Suprapubic skin (tissue), 4 donors: Measurements from ENCODE around the gene EPHA8. TPM values are rescaled to one million over a fixed set of nuclear protein-coding genes. Genes with fewer than 3 reads are reported as not detected.

Source experiments
- DNase-seq, 2 donors: peaks; one replicate each; pipeline ENCODE4 v3.0.0-alpha.2; 2019; ENCODE audit warnings: low spot score in 2 of 2
- H3K27ac ChIP-seq: fragments of 200-600 bp; sonication (generic); one replicate; pipeline ENCODE4 v1.5.1; 2019
- H3K27me3 ChIP-seq: fragments of 200-600 bp; sonication (generic); one replicate; pipeline ENCODE4 v1.5.1; 2019
- H3K36me3 ChIP-seq: fragments of 200-600 bp; sonication (generic); one replicate; pipeline ENCODE4 v1.5.1; 2019
- H3K4me1 ChIP-seq: fragments of 200-600 bp; sonication (generic); one replicate; pipeline ENCODE4 v1.5.1; 2019
- H3K4me3 ChIP-seq: fragments of 200-600 bp; sonication (generic); one replicate; pipeline ENCODE4 v1.5.1; 2019; ENCODE audit warnings: mild to moderate bottlenecking
- H3K9me3 ChIP-seq: fragments of 200-600 bp; sonication (generic); one replicate; pipeline ENCODE4 v1.5.1; 2019
- EP300 ChIP-seq: sonication (generic); formaldehyde crosslinking; IDR thresholded peaks from one replicate; pipeline ENCODE4 v1.6.1; 2017; ENCODE audit warnings: antibody characterized with exemption
- POLR2A ChIP-seq, 2 donors: fragments of 450-650 bp; IDR thresholded peaks; one replicate each; pipeline ENCODE4 v1.6.1; 2017; ENCODE audit warnings: antibody characterized with exemption in 2 of 2, mild to moderate bottlenecking in 2 of 2, moderate library complexity in 2 of 2
- POLR2AphosphoS5 ChIP-seq, 3 donors: sonication (generic); formaldehyde crosslinking; IDR thresholded peaks; one replicate each; pipeline ENCODE4 v1.6.1; 2017; ENCODE audit warnings: antibody characterized with exemption in 3 of 3
- WGBS: methylation state at CpG from one replicate; pipeline ENCODE4 v1.1.5; 2018; 5-methylcytosine and 5-hydroxymethylcytosine counted together
- total RNA-seq, 4 donors: library from RNA; depleted of rRNA; stranded (reverse); fragments of >200 nt; gene quantifications; one replicate each; pipeline ENCODE4 v1.1.0, GENCODE V29; 2016
- TF ChIP-seq, protein P1 (sequence below), 2 donors: fragments of 200-600 bp in 1 of 2; fragments of 450-650 bp in 1 of 2; sonication (generic) in 1 of 2; IDR thresholded peaks; one replicate each; pipeline ENCODE4 v1.5.1; 2016 to 2019; ENCODE audit warnings: antibody characterized with exemption in 2 of 2, mild to moderate bottlenecking in 1 of 2, moderate library complexity in 1 of 2

EPHA8 gene
- total RNA-seq, 4 donors from 2014 or later = 0.34 to 0.64 TPM; not detected in 2

DNA sequence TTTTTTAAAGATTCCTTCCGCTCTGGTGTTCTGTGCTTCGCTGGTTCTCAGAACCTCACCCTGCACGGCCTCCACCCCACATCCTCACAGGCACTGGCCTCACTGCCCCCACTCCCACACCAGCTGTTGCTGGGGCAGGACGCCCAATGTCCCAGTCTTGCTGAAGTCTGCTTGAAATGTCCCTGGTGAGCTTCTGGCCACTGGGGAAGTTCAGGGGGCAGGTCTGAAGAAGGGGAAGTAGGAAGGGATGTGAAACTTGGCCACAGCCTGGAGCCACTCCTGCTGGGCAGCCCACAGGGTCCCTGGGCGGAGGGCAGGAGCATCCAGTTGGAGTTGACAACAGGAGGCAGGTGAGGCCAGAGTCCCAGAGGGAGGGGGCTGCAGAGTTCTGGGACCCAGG is 73.1 kb downstream of the EPHA8 start, which contains the start of gene C1QA:
Gene C1QA, plus strand, starts transcription at position 276 of the 400 bp plus-strand sequence. CDS start 989 bp downstream, outside the sequence.
- H3K4me1 ChIP-seq = no peaks in the 10 kb centered on the region
- peak within 1 kb of the TSS; percentile 28 for H3K4me3 ChIP-seq
- TF ChIP-seq EP300 (no peak), POLR2A (IDR thresholded peaks at IDR 0.05) (peak in 1 of 2 donors; percentile 39)
- DNase-seq = peak in 1 of 2 donors; percentile 78
- WGBS = 64% methylated on average over 4 of the region's 5 CpGs
- peaks cover 39% of the 10 kb centered on the region for H3K27me3 ChIP-seq
- no peaks in the 10 kb centered on the region for H3K9me3 ChIP-seq
- H3K27ac ChIP-seq = peak within 1 kb of the TSS; percentile 27
- H3K36me3 ChIP-seq = no peaks in the 10 kb centered on the region

- H3K27me3 ChIP-seq = peaks cover 45% of the 10 kb centered on the region
- H3K27ac ChIP-seq = peak overlapping the region; percentile 27
These were observed 73.6 kb downstream of the EPHA8 start for GRCh38 chr1:22636927-22637326.

DNA sequence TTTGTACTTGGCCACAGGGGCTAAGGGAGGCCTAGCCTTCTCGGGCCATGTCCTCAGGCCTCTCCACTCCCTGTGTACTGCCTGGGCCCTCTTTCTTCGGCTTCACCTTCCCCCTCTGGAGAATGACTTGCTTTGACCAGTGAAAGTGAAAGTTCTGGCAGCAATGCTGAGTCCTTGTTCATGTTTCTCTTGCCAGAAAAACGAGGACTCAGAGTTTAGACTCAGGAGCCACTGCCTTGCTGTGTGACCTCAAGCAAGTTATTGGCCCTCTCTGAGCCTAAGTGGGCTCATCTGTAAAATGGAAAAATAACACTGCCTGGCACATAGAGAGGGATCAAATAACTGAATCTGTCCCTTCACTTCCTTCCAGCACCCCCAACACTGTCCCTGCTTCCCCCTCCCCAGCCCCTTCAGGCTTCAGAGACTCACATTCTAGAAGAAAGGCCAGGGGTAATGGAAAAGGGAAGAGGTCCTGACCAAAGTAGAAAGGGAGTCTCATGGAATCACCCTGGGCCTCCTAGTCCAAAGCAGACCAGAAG is 74.7 kb downstream of the EPHA8 start:
- WGBS = 71% methylated on average over 3 of the region's 3 CpGs
- H3K27me3 ChIP-seq = peaks cover 43% of the 10 kb centered on the region
- no peak overlapping the region for H3K27ac ChIP-seq

More at GRCh38 chr1:22636927-22637326, 73.6 kb downstream of the EPHA8 start:
- WGBS = 74% methylated on average over 6 of the region's 6 CpGs
- no peak for DNase-seq
- no peaks in the 10 kb centered on the region for H3K36me3 ChIP-seq
- peaks cover 4% of the 10 kb centered on the region for H3K4me1 ChIP-seq
- H3K4me3 ChIP-seq = peak overlapping the region; percentile 28
- H3K9me3 ChIP-seq = no peaks in the 10 kb centered on the region
- TF ChIP-seq EP300 = no peak
- TF ChIP-seq POLR2AphosphoS5 (IDR thresholded peaks at IDR 0.05) = no peak
- TF ChIP-seq, protein P1, sequence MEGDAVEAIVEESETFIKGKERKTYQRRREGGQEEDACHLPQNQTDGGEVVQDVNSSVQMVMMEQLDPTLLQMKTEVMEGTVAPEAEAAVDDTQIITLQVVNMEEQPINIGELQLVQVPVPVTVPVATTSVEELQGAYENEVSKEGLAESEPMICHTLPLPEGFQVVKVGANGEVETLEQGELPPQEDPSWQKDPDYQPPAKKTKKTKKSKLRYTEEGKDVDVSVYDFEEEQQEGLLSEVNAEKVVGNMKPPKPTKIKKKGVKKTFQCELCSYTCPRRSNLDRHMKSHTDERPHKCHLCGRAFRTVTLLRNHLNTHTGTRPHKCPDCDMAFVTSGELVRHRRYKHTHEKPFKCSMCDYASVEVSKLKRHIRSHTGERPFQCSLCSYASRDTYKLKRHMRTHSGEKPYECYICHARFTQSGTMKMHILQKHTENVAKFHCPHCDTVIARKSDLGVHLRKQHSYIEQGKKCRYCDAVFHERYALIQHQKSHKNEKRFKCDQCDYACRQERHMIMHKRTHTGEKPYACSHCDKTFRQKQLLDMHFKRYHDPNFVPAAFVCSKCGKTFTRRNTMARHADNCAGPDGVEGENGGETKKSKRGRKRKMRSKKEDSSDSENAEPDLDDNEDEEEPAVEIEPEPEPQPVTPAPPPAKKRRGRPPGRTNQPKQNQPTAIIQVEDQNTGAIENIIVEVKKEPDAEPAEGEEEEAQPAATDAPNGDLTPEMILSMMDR (IDR thresholded peaks at IDR 0.05) = no peak
- no peak for TF ChIP-seq POLR2A (IDR thresholded peaks at IDR 0.05)

GRCh38 chr1:22638476-22639234 is 75.4 kb downstream of the EPHA8 start:
- 69% methylated on average over 4 of the region's 23 CpGs for WGBS
- Histone ChIP-seq H3K27me3 (peaks cover 38% of the 10 kb centered on the region), H3K4me3 (peak overlapping the region; percentile 28)

More for the DNA sequence above, 74.7 kb downstream of the EPHA8 start:
- no peaks in the 10 kb centered on the region for H3K9me3 ChIP-seq
- H3K4me3 ChIP-seq = peak overlapping the region; percentile 28
- no peak for DNase-seq
- H3K4me1 ChIP-seq = peaks cover 5% of the 10 kb centered on the region
- TF ChIP-seq, protein P1 (IDR thresholded peaks at IDR 0.05) = no peak
- TF ChIP-seq POLR2AphosphoS5 (IDR thresholded peaks at IDR 0.05) (no peak), POLR2A (IDR thresholded peaks at IDR 0.05) (no peak), EP300 (no peak)
- no peaks in the 10 kb centered on the region for H3K36me3 ChIP-seq

DNA sequence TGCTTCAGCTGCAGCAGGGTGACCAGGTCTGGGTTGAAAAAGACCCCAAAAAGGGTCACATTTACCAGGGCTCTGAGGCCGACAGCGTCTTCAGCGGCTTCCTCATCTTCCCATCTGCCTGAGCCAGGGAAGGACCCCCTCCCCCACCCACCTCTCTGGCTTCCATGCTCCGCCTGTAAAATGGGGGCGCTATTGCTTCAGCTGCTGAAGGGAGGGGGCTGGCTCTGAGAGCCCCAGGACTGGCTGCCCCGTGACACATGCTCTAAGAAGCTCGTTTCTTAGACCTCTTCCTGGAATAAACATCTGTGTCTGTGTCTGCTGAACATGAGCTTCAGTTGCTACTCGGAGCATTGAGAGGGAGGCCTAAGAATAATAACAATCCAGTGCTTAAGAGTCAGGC is 76.0 kb downstream of the EPHA8 start:
- no peaks in the 10 kb centered on the region for H3K36me3 ChIP-seq
- DNase-seq = no peak
- H3K4me3 ChIP-seq = peak overlapping the region; percentile 28
- 33% methylated on average over 8 of the region's 8 CpGs for WGBS
- peaks cover 41% of the 10 kb centered on the region for H3K27me3 ChIP-seq
- H3K27ac ChIP-seq = no peak overlapping the region
- H3K4me1 ChIP-seq = peaks cover 5% of the 10 kb centered on the region
- no peak for TF ChIP-seq POLR2AphosphoS5 (IDR thresholded peaks at IDR 0.05)
- TF ChIP-seq POLR2A (IDR thresholded peaks at IDR 0.05) = no peak
- TF ChIP-seq, protein P1 (IDR thresholded peaks at IDR 0.05) = no peak
- no peak for TF ChIP-seq EP300
- no peaks in the 10 kb centered on the region for H3K9me3 ChIP-seq

More at GRCh38 chr1:22638476-22639234, 75.4 kb downstream of the EPHA8 start:
- no peak for TF ChIP-seq POLR2AphosphoS5 (IDR thresholded peaks at IDR 0.05)
- no peak for TF ChIP-seq POLR2A (IDR thresholded peaks at IDR 0.05)
- TF ChIP-seq, protein P1 (IDR thresholded peaks at IDR 0.05) = no peak
- TF ChIP-seq EP300 = no peak
- H3K9me3 ChIP-seq = no peaks in the 10 kb centered on the region
- H3K4me1 ChIP-seq = peaks cover 5% of the 10 kb centered on the region
- H3K27ac ChIP-seq = no peak overlapping the region
- no peaks in the 10 kb centered on the region for H3K36me3 ChIP-seq
- DNase-seq = no peak
